HL-60 (cell line): ENCODE data around the gene ERBB4.

Source experiments
- DNase-seq, 2 experiments: peaks; one replicate each; pipeline ENCODE4 v3.0.0-alpha.2; 2010 to 2020; ENCODE audit warnings: low read depth in 1 of 2, low spot score in 1 of 2
- H3K27ac ChIP-seq: fragments of 250-450 bp; sonication (Bioruptor Pico); replicated peaks from 2 replicates; pipeline ENCODE4 v1.5.1; 2020; ENCODE audit warnings: mild to moderate bottlenecking, moderate library complexity
- H3K27me3 ChIP-seq: fragments of 250-450 bp; sonication (Bioruptor Pico); 2 replicates; pipeline ENCODE4 v1.5.1; 2021; ENCODE audit warnings: mild to moderate bottlenecking, moderate library complexity; ENCODE audit not compliant: insufficient read depth, poor library complexity, severe bottlenecking
- H3K4me3 ChIP-seq: replicated peaks from 2 replicates; pipeline ENCODE4 v1.5.1; 2011; ENCODE audit warnings: mild to moderate bottlenecking, control low read depth, low read length; ENCODE audit not compliant: insufficient read depth
- GABPA ChIP-seq: IDR thresholded peaks from 2 replicates; pipeline ENCODE4 v1.6.1; 2012; ENCODE audit warnings: low read depth
- POLR2AphosphoS5 ChIP-seq: IDR thresholded peaks from 2 replicates; pipeline ENCODE4 v1.6.1; 2012; ENCODE audit warnings: low read depth
- REST ChIP-seq: IDR thresholded peaks from 2 replicates; pipeline ENCODE4 v1.6.1; 2012; ENCODE audit warnings: low read depth; ENCODE audit not compliant: insufficient replicate concordance
- SPI1 ChIP-seq: IDR thresholded peaks from 2 replicates; pipeline ENCODE4 v1.6.1; 2012; ENCODE audit warnings: low read depth, mild to moderate bottlenecking, borderline replicate concordance
- TF ChIP-seq, protein P1 (sequence below): IDR thresholded peaks from one replicate; pipeline ENCODE4 v1.5.1; 2011; ENCODE audit warnings: low read length, control low read depth, inconsistent platforms; ENCODE audit not compliant: insufficient read depth

Gene ERBB4

GRCh38 chr2:211417544-211417943 is 1121.1 kb downstream of the ERBB4 start:
- TF ChIP-seq REST, result no peak
- no peak for TF ChIP-seq GABPA
- TF ChIP-seq POLR2AphosphoS5, result no peak
- TF ChIP-seq SPI1, result no peak
- TF ChIP-seq, protein P1, sequence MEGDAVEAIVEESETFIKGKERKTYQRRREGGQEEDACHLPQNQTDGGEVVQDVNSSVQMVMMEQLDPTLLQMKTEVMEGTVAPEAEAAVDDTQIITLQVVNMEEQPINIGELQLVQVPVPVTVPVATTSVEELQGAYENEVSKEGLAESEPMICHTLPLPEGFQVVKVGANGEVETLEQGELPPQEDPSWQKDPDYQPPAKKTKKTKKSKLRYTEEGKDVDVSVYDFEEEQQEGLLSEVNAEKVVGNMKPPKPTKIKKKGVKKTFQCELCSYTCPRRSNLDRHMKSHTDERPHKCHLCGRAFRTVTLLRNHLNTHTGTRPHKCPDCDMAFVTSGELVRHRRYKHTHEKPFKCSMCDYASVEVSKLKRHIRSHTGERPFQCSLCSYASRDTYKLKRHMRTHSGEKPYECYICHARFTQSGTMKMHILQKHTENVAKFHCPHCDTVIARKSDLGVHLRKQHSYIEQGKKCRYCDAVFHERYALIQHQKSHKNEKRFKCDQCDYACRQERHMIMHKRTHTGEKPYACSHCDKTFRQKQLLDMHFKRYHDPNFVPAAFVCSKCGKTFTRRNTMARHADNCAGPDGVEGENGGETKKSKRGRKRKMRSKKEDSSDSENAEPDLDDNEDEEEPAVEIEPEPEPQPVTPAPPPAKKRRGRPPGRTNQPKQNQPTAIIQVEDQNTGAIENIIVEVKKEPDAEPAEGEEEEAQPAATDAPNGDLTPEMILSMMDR, result no peak
- Histone ChIP-seq H3K27ac (no peak overlapping the region), H3K4me3 (no peak overlapping the region), H3K27me3 (no peaks in the 10 kb centered on the region)
- DNase-seq, result no peak

GRCh38 chr2:211416373-211416772 is 1122.2 kb downstream of the ERBB4 start:
- H3K4me3 ChIP-seq, result no peak overlapping the region
- DNase-seq, result no peak
- no peaks in the 10 kb centered on the region for H3K27me3 ChIP-seq
- H3K27ac ChIP-seq, result no peak overlapping the region
- no peak for TF ChIP-seq POLR2AphosphoS5

GRCh38 chr2:211413746-211414145 is 1124.9 kb downstream of the ERBB4 start:
- TF ChIP-seq, protein P1, result no peak
- TF ChIP-seq SPI1 (no peak), GABPA (no peak), POLR2AphosphoS5 (no peak), REST (no peak)
- H3K4me3 ChIP-seq, result no peak overlapping the region
- DNase-seq, result no peak
- H3K27me3 ChIP-seq, result no peaks in the 10 kb centered on the region
- H3K27ac ChIP-seq, result no peak overlapping the region

DNA sequence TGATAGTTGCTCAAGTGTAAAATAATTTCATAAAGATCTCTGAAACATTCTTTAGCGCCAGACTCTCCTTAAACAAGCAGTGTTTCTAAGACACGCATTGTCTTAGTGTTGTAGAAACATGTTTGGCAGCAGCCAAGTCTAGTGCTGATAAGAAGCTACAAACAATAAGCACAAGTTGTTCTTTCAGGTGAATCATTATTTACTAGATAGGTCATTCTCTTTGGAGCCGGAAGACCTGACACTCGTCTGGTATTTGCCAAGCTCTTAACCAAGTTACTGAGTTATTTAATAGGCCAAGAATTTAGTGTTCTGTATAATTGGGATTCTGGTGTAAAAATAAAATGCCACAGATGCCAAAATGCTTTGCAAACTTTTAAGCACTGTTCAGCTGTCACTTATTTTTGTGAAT is 1130.1 kb downstream of the ERBB4 start:
- no peak for TF ChIP-seq REST
- TF ChIP-seq, protein P1, result no peak
- no peak for TF ChIP-seq GABPA
- no peak for TF ChIP-seq SPI1
- TF ChIP-seq POLR2AphosphoS5, result no peak
- no peak for DNase-seq
- Histone ChIP-seq H3K4me3 (no peak overlapping the region), H3K27ac (no peak overlapping the region), H3K27me3 (no peaks in the 10 kb centered on the region)
